LNCaP clone FGC (cell line): ENCODE results near the gene FBXO9.

Experiments
- DNase-seq: peaks from one replicate; pipeline ENCODE4 v3.0.0-alpha.2; 2011; ENCODE audit warnings: low read depth
- H3K4me3 ChIP-seq: 2 replicates; pipeline ENCODE4 v1.5.1; 2011; ENCODE audit warnings: mild to moderate bottlenecking, low read depth, low read length, control low read depth
- CTCF ChIP-seq: IDR thresholded peaks from 2 replicates; pipeline ENCODE4 v1.5.1; 2012; ENCODE audit warnings: mild to moderate bottlenecking; ENCODE audit not compliant: control insufficient read depth, insufficient read depth; ENCODE audit errors: extremely low read depth

Gene FBXO9

GRCh38 chr6:53065266-53066076 is at the start of gene FBXO9:
Gene FBXO9, plus strand, starts transcription at chr6:53065404. Its CDS starts 386 bp downstream, at chr6:53065790.
- peak within 1 kb of the TSS; percentile 79 for H3K4me3 ChIP-seq
- DNase-seq, result no peak
- no peak for TF ChIP-seq CTCF

- TF ChIP-seq CTCF, result no peak
- H3K4me3 ChIP-seq, result no peak overlapping the region
- no peak for DNase-seq
Measured at GRCh38 chr6:53015486-53015885, 49.7 kb upstream of the FBXO9 start.

- TF ChIP-seq CTCF, result no peak
- DNase-seq, result no peak
- H3K4me3 ChIP-seq, result no peak overlapping the region
Measured at GRCh38 chr6:53018446-53018845, 46.8 kb upstream of the FBXO9 start.

GRCh38 chr6:53020005-53020744 is 45.0 kb upstream of the FBXO9 start:
- H3K4me3 ChIP-seq, result no peak overlapping the region
- no peak for DNase-seq
- TF ChIP-seq CTCF, result no peak

- TF ChIP-seq CTCF, result no peak
- no peak overlapping the region for H3K4me3 ChIP-seq
- no peak for DNase-seq
Measured at GRCh38 chr6:53023323-53023722, 41.9 kb upstream of the FBXO9 start.

- no peak for TF ChIP-seq CTCF
- no peak overlapping the region for H3K4me3 ChIP-seq
- no peak for DNase-seq
Measured at GRCh38 chr6:53026526-53026925, 38.7 kb upstream of the FBXO9 start.
